ENCODE data around the gene PCBP3.

PCBP3 gene

DNA sequence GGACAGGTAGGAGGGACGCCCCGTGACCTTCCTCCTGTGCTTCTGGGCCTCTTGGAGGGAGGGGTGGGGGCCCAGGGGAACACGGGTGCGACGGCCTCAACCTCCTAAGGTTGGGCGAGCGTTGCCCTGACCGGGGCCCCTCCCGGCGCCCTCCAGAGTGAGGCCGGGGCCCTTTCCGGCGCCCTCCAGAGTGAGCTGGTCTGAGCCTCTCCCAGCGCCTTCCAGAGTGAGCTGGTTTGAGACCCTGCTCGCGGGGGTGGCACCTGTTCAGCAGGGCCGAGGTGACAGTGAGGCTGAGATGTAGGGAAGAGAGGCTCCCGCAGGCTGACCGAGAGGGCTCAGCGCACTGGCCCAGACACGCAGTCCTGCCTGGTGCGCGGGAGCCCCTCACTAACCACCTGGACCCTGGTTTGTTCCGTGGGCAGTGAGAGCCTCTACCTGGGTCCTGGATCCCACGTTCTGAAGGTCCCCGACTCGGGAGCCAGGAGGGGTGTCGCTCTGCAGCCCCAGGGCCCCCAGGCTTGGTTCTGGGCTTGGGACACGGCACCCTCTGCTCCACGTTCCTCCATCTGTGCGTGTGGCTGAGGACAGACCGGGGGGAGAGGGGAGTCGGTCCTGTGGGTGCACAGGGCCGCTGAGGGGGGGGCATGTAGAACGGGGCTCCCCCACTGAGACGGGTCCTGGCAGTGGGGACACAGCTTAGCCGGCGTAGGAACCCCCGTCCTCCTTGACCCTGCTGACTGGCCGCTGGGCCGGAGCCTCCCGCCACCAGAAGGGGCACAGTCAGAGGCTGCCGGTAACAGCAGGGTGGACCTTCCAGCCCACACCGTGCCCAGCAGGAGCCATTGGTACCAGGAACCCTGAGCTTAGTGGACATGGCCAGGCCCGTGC lies 339.5 kb downstream of the PCBP3 start:
- no peak for DNase-seq (ENCODE audit: low read depth)

DNA sequence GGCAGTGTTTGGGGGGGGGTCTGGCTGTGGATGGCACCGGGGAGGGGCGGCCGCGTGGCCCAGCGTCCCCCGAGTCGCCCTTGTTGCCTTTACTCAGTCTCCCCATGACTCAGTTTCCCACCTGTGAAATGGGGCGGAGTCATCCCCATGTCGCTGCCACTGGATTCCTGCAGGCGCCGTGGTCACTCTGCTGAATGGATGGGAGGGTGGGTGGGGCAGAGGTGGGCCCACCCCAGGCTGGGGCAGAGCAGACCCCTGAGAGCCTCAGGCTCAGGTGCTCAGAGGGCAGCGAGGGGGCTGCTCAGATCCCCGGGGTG lies 340.1 kb downstream of the PCBP3 start:
- no peak for DNase-seq (ENCODE audit: low read depth)

DNA sequence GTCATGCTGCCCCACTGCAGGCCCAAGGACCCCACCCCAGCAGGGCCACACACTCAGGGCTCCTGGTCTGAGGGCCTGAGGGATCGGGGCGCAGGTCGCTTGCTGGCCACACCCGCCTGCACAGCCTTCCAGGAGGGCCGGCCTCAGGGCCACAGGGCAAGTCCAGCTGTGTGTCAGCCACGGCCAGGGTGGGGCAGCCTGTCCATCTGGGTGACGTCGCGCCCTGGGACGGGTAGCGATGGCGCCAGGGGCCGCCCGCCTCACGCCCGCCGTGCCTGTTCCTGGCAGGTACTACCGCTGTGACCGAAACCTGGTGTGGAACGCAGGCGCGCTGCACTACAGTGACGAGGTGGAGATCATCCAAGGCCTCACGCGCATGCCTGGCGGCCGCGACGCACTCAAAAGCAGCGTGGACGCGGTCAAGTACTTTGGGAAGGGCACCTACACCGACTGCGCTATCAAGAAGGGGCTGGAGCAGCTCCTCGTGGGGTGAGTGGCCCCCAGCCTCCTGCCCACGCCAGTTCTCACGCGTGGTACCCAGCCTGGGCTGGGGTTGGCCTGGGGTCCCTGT lies 340.5 kb downstream of the PCBP3 start:
- no peak for DNase-seq (ENCODE audit: low read depth)

DNA sequence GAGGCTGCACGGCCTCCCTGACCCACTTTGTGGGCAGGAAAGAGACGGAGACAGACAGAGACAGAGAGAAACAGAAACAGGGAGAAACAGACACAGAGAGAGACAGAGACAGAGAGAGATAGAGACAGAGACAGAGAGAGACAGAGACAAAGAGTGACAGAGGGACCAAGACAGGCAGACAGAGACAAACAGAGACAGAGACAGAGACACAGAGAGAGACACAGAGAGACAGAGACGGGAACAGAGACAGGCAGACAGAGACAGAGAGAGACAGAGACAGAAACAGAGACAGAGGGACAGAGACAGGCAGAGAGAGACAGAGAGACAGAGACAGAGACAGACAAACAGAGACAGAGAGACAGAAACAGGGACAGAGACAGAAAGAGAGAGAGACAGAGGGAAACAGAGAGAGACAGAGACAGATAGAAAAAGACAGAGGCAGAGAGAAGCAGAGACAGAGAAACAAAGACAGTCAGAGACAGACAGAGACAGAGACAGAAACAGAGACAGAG lies 341.1 kb downstream of the PCBP3 start:
- DNase-seq (ENCODE audit: low read depth), result no peak

DNA sequence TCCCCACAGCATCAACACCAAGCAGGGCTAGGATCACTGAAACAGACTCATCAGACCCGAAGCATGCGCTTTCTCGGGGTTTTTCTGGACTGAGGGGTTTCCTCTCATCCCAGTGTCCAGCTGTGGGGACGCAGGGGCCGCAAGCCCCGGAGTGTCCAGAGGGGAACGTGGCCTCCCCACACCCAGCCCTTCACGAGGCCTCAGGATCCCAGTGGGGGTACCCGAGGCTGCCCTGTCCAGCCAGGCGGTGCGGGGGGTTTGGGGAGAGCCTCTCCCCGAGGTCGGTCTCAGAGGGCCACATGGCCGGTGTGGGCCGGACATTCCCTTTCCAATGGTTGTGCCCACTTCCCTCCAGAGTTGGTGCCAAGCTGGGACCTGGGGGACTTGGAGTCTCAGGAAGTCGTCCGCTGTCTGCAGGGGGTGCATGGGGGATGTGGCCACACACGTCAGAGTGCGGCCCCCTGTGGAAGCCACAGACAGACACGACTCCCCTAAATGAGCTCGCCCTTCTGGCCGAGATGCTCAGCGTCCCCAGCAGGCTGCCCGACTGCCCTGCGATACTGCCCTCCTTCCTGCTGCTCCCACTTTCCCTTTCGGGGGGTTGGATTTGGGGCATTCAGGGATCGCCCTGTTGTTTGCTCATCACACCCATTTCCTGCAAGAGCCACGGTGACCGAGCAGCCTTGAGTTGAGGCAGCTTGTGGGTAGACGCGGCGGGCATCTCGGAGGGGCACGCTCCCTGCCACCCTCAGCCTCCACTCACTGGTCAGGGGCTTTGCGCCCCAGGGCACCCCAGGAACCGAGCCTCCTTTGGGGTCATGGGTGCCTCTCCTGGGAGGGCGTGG lies 342.2 kb downstream of the PCBP3 start:
- DNase-seq (ENCODE audit: low read depth), result no peak

DNA sequence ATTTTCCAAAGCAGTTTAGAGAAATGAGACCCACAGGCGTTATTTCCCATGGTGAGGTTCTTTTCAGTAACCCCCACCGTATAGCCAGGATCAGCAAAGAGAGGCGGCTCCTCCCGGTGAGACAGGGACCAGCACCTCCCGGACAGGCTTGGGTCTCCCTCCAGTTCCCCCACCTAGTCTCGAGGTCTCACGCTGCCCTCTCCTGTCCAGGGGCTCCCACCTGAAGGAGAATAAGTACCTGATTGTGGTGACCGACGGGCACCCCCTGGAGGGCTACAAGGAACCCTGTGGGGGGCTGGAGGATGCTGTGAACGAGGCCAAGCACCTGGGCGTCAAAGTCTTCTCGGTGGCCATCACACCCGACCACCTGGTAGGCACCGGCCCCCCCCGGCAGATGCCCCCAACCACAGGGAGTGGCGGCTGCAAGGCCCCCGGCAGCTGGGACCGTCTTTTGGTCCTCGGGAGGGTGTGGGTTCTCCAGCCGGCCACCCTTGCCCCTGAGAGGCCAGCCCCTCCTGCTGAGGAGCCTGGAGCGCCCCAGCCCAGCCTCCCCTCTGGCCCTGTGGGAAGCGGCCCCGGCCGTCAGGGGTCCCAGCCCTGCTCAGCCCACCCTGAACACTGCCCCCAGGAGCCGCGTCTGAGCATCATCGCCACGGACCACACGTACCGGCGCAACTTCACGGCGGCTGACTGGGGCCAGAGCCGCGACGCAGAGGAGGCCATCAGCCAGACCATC lies 343.0 kb downstream of the PCBP3 start:
- no peak for DNase-seq (ENCODE audit: low read depth)

GRCh38 chr21:45987121-45987711 lies 343.7 kb downstream of the PCBP3 start:
- DNase-seq (ENCODE audit: low read depth), result no peak

GRCh38 chr21:45988366-45989347 lies 345.1 kb downstream of the PCBP3 start:
- DNase-seq (ENCODE audit: low read depth), result no peak

- no peak for DNase-seq (ENCODE audit: low read depth)
Observed at GRCh38 chr21:45989355-45990048, 346.0 kb downstream of the PCBP3 start.

DNA sequence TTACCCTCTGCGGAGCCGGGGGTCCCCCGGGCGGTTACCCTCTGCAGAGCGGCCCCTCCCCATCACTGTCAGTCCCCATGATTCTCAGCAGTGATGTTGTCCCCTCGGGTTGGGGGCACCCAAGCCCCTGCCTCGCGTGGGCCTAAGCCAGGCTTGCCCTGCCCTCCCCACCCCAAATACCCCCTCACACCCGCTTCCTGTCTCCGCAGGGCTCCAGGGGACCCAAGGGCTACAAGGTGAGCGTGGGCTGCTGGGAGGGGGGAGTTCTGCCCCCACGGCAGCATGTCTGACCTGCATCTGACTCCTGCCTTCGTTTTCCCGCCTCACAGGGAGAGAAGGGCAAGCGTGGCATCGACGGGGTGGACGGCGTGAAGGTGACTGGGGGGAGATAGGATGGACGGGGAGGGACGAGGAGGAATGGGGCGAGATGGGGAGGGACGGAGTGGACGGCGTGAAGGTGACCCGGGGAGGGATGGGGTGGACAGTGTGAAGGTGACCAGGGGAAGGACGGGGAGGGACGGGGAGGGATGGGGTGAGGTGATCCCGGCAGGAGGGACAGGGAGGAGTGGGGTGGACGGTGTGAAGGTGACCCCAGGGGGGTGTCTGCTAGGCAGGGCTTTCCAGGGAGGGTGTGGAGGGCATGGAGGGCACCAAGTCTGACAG lies 346.7 kb downstream of the PCBP3 start:
- no peak for DNase-seq (ENCODE audit: low read depth)

- DNase-seq (ENCODE audit: low read depth), result no peak
Observed at GRCh38 chr21:45990741-45991605, 347.4 kb downstream of the PCBP3 start.

DNA sequence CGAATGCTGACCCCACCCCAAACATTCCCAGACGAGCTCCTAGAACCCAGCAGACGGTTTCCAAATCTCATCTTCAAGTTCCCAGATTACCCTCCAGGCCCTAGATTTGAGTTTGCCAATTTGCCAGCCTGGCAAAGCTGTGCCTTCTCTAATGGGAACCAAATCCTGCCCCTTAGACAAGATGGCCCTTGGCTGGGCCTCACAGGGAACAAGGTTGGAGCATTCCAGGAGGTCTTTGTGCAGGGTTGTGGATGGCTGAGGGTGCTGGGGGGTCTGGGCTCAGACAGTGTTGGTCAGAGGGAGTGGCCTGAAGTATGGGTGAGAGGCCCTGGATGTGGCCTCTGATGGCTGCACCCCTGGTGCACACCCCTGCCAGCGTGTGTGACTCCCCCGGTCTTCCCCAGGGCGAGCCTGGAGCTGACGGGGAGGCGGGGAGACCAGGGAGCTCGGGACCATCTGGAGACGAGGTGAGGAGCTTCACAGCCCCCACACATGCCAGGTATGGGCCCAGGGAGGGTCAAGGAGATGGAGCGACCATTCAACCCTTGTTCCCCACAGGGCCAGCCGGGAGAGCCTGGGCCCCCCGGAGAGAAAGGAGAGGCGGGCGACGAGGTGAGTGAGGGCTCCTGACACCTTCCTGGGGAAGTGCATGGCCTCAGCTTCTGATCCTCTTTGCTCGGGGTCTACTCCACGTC lies 348.2 kb downstream of the PCBP3 start:
- DNase-seq (ENCODE audit: low read depth), result no peak

Data from GM04503 (cell line).